H1 (cell line): ENCODE measurements around the gene ELMO3. TPM values are rescaled to one million over a fixed set of nuclear protein-coding genes. Genes with fewer than 3 reads are reported as not detected.

Experiments
- CTCF ChIA-PET: fragments of 300-600 bp; sonication (Branson Sonifier 250); formaldehyde crosslinking; loops from one replicate; lab custom pipeline; 2021; ENCODE audit not compliant: partially characterized antibody; lab: Charles Lee
- POLR2A ChIA-PET: fragments of 300-600 bp; sonication (Branson Sonifier 250); formaldehyde crosslinking; loops from one replicate; lab custom pipeline; 2021; ENCODE audit warnings: inconsistent platforms; ENCODE audit not compliant: partially characterized antibody; lab: Charles Lee
- DNase-seq, 2 experiments: peaks; one replicate each; pipeline versions ENCODE4 v3.0.0 to v3.0.0-alpha.2; 2010 to 2022; ENCODE audit warnings: low spot score in 2 of 2, low read depth in 1 of 2, mixed read lengths in 1 of 2
- FAIRE-seq: peaks from 2 replicates; lab custom pipeline; 2011; peaks lifted over from hg19 to GRCh38; lab: Jason Lieb, UNC
- H2AFZ ChIP-seq: 2 replicates; pipeline ENCODE4 v1.8.1; 2012; ENCODE audit warnings: low read length, inconsistent platforms
- H2AK5ac ChIP-seq: 2 replicates; pipeline ENCODE4 v1.6.1; 2013; ENCODE audit warnings: low read depth, low read length
- H2BK120ac ChIP-seq: replicated peaks from 2 replicates; pipeline ENCODE3; 2013; ENCODE audit warnings: low read depth, low read length, inconsistent platforms
- H2BK12ac ChIP-seq: 2 replicates; pipeline ENCODE4 v1.6.1; 2013; ENCODE audit warnings: low read depth, low read length
- H2BK15ac ChIP-seq: 2 replicates; pipeline ENCODE4 v1.6.1; 2013; ENCODE audit warnings: low read length
- H2BK20ac ChIP-seq: 2 replicates; pipeline ENCODE4 v1.6.1; 2013; ENCODE audit warnings: low read length
- H2BK5ac ChIP-seq: 2 replicates; pipeline ENCODE4 v1.6.1; 2013; ENCODE audit warnings: low read depth, low read length
- H3K14ac ChIP-seq: 2 replicates; pipeline ENCODE4 v1.6.1; 2013; ENCODE audit warnings: inconsistent platforms; ENCODE audit not compliant: insufficient read length
- H3K18ac ChIP-seq: 2 replicates; pipeline ENCODE4 v1.6.1; 2013; ENCODE audit warnings: low read length; ENCODE audit errors: extremely low read depth
- H3K23ac ChIP-seq: 2 replicates; pipeline ENCODE4 v1.6.1; 2013; ENCODE audit warnings: inconsistent platforms; ENCODE audit not compliant: insufficient read length
- H3K23me2 ChIP-seq: 2 replicates; pipeline ENCODE4 v1.6.1; 2013; ENCODE audit warnings: low read depth, low read length
- H3K27ac ChIP-seq: 2 replicates; pipeline ENCODE4 v1.6.1; 2011; ENCODE audit warnings: low read depth, low read length, inconsistent platforms
- H3K27me3 ChIP-seq, 4 experiments: replicated peaks in 1 of 4; 1 replicate in 1 of 4; 2 replicates in 3 of 4; pipeline versions ENCODE4 v1.6.1 to v1.8.1; 2011 to 2013; ENCODE audit warnings: low read length in 3 of 4, mild to moderate bottlenecking in 3 of 4, inconsistent platforms in 2 of 4, mixed read lengths in 2 of 4, moderate library complexity in 1 of 4; ENCODE audit not compliant: control insufficient read depth in 3 of 4, insufficient read depth in 3 of 4; ENCODE audit errors: extremely low read depth in 1 of 4
- H3K36me3 ChIP-seq, 4 experiments: 2 replicates each; pipeline versions ENCODE4 v1.6.1 to v1.8.1; 2011 to 2013; ENCODE audit warnings: mild to moderate bottlenecking in 4 of 4, low read length in 3 of 4, moderate library complexity in 2 of 4, control low read depth in 1 of 4, inconsistent platforms in 1 of 4; ENCODE audit not compliant: insufficient read depth in 4 of 4, control insufficient read depth in 2 of 4
- H3K4ac ChIP-seq: replicated peaks from 2 replicates; pipeline ENCODE3; 2013; ENCODE audit warnings: low read length, low read depth, mixed read lengths, inconsistent platforms; ENCODE audit not compliant: insufficient read length
- H3K4me1 ChIP-seq, 4 experiments: replicated peaks in 1 of 4; 1 replicate in 1 of 4; 2 replicates in 3 of 4; pipeline versions ENCODE4 v1.6.1 to v1.8.1; 2011 to 2013; ENCODE audit warnings: low read length in 3 of 4, inconsistent platforms in 2 of 4, mixed read lengths in 1 of 4; ENCODE audit not compliant: insufficient read depth in 4 of 4, control insufficient read depth in 3 of 4
- H3K4me2 ChIP-seq, 2 experiments: 2 replicates each; pipeline versions ENCODE4 v1.6.1 to v1.8.1; 2011 to 2013; ENCODE audit warnings: low read depth in 2 of 2, low read length in 2 of 2, control low read depth in 1 of 2, inconsistent platforms in 1 of 2, mild to moderate bottlenecking in 1 of 2; ENCODE audit not compliant: insufficient read depth in 1 of 2
- H3K4me3 ChIP-seq, 4 experiments: fragments of 200-600, 300-600 bp in 1 of 4; sonication (generic), shearing (Covaris generic), sonication (Bioruptor Twin) in 1 of 4; 2 replicates each; pipeline versions ENCODE4 v1.5.1 to v1.8.1; 2011 to 2016; ENCODE audit warnings: low read length in 4 of 4, low read depth in 3 of 4, control low read depth in 2 of 4, inconsistent platforms in 2 of 4, mild to moderate bottlenecking in 2 of 4, mixed read lengths in 1 of 4, moderate library complexity in 1 of 4; ENCODE audit not compliant: insufficient read depth in 2 of 4; ENCODE audit errors: extremely low read depth in 1 of 4
- H3K56ac ChIP-seq: replicated peaks from 2 replicates; pipeline ENCODE3; 2013; ENCODE audit warnings: low read depth, mild to moderate bottlenecking, mixed read lengths, low read length, inconsistent platforms; ENCODE audit not compliant: insufficient read length
- H3K79me1 ChIP-seq: 2 replicates; pipeline ENCODE4 v1.6.1; 2013; ENCODE audit warnings: low read depth, low read length, control low read depth
- H3K79me2 ChIP-seq, 2 experiments: 2 replicates each; pipeline versions ENCODE4 v1.6.1 to v1.8.1; 2012 to 2013; ENCODE audit warnings: low read length in 2 of 2, mild to moderate bottlenecking in 2 of 2, inconsistent platforms in 1 of 2; ENCODE audit not compliant: insufficient read depth in 2 of 2, control insufficient read depth in 1 of 2
- H3K9ac ChIP-seq, 4 experiments: replicated peaks in 1 of 4; 1 replicate in 1 of 4; 2 replicates in 3 of 4; pipeline versions ENCODE4 v1.6.1 to v1.8.1; 2011 to 2013; ENCODE audit warnings: low read depth in 3 of 4, low read length in 3 of 4, control low read depth in 2 of 4, mild to moderate bottlenecking in 2 of 4, moderate library complexity in 2 of 4, inconsistent platforms in 1 of 4; ENCODE audit errors: extremely low read depth in 1 of 4
- H3K9me3 ChIP-seq, 2 experiments: 2 replicates each; pipeline versions ENCODE4 v1.6.1 to v1.8.1; 2012 to 2013; ENCODE audit warnings: mild to moderate bottlenecking in 2 of 2, moderate library complexity in 2 of 2, control low read depth in 1 of 2, inconsistent platforms in 1 of 2, low read depth in 1 of 2, low read length in 1 of 2, mixed read lengths in 1 of 2; ENCODE audit not compliant: insufficient read depth in 2 of 2
- H4K20me1 ChIP-seq, 2 experiments: replicated peaks in 1 of 2; 2 replicates each; pipeline versions ENCODE3 to v1.8.1; 2011 to 2013; ENCODE audit warnings: inconsistent platforms in 2 of 2, low read length in 2 of 2, mild to moderate bottlenecking in 1 of 2; ENCODE audit not compliant: insufficient read depth in 2 of 2, control insufficient read depth in 1 of 2
- H4K5ac ChIP-seq: 2 replicates; pipeline ENCODE4 v1.6.1; 2013; ENCODE audit warnings: low read length, low read depth, mixed read lengths, inconsistent platforms; ENCODE audit not compliant: insufficient read length
- H4K8ac ChIP-seq: 2 replicates; pipeline ENCODE4 v1.8.0; 2013; ENCODE audit warnings: mild to moderate bottlenecking, moderate library complexity, low read length, inconsistent platforms; ENCODE audit not compliant: insufficient read depth; ENCODE audit errors: extremely low read depth
- H4K91ac ChIP-seq: replicated peaks from 2 replicates; pipeline ENCODE3; 2013; ENCODE audit warnings: low read length, mixed read lengths, inconsistent platforms; ENCODE audit not compliant: insufficient read length
- BRCA1 ChIP-seq: IDR thresholded peaks from 2 replicates; pipeline ENCODE4 v1.6.1; 2012; ENCODE audit warnings: low read depth, low read length, improper control_type of control experiment
- CHD2 ChIP-seq: IDR thresholded peaks from 2 replicates; pipeline ENCODE4 v1.6.1; 2012; ENCODE audit warnings: low read length, improper control_type of control experiment
- CTBP2 ChIP-seq: IDR thresholded peaks from 2 replicates; pipeline ENCODE4 v1.7.0; 2011; ENCODE audit warnings: borderline replicate concordance, mild to moderate bottlenecking, moderate library complexity, mixed read lengths, low read length; ENCODE audit not compliant: insufficient read depth, insufficient read length
- GTF2F1 ChIP-seq: IDR thresholded peaks from 2 replicates; pipeline ENCODE4 v1.6.1; 2012; ENCODE audit warnings: low read depth, low read length, improper control_type of control experiment, borderline replicate concordance
- HDAC2 ChIP-seq, 2 experiments: fragments of 300-600 bp in 1 of 2; sonication (generic) in 1 of 2; IDR thresholded peaks; 2 replicates each; pipeline ENCODE4 v1.6.1; 2011 to 2012; ENCODE audit warnings: low read depth in 2 of 2, low read length in 2 of 2, mild to moderate bottlenecking in 2 of 2, moderate library complexity in 2 of 2, borderline replicate concordance in 1 of 2, inconsistent platforms in 1 of 2
- NANOG ChIP-seq: IDR thresholded peaks from 2 replicates; pipeline ENCODE4 v1.6.1; 2011; ENCODE audit warnings: low read length, low read depth, mild to moderate bottlenecking, inconsistent platforms; ENCODE audit not compliant: insufficient read depth, poor library complexity, severe bottlenecking
- TBP ChIP-seq: IDR thresholded peaks from 2 replicates; pipeline ENCODE4 v1.6.1; 2011; ENCODE audit warnings: low read depth, low read length, improper control_type of control experiment
- WGBS, 2 experiments: shearing (Covaris generic) in 1 of 2; methylation state at CpG; one replicate each; pipeline versions ENCODE4 v1.1.6 to v1.1.7; 2013 to 2015; ENCODE audit warnings: low lambda C conversion rate in 2 of 2, mixed read lengths in 2 of 2, inconsistent platforms in 1 of 2, low coverage in 1 of 2, missing lambda C conversion rate in 1 of 2; ENCODE audit not compliant: insufficient replicate concordance in 2 of 2, insufficient coverage in 1 of 2, insufficient read length in 1 of 2; ENCODE audit errors: extremely low coverage in 1 of 2, missing lambda C conversion rate in 1 of 2; 5-methylcytosine and 5-hydroxymethylcytosine counted together
- polyA plus RNA-seq, 7 experiments: library from polyadenylated mRNA; depleted of rRNA in 3 of 7; stranded (reverse) in 5 of 7; unstranded in 2 of 7; fragments of >200 nt in 5 of 7; fragments of 200-250 nt in 2 of 7; gene quantifications; 1 replicate in 5 of 7; 2 replicates in 1 of 7; 4 replicates in 1 of 7; pipeline versions ENCODE4 v1.2.1 to v1.2.3, GENCODE V29; 2011 to 2013; ENCODE audit warnings: missing spikeins in 2 of 7, mixed read lengths in 2 of 7
- total RNA-seq: library from RNA; stranded (reverse); fragmentation: NEBNext Ultra II Directional; extraction: Animal tissue kit (Norgen Biotek cat#: 25700); gene quantifications from 2 replicates; pipeline ENCODE4 v1.2.1, GENCODE V29; 2021

The ELMO3 gene
- total and polyA plus RNA-seq, 2 of the 8 experiments (the other 6 are each of a cell fraction or from before 2014, with no cell fraction given), result 9.6 to 10.9 TPM

- Histone ChIP-seq H3K36me3 (peaks cover 0 to 14% (median 0%) of the 10 kb centered on the region in 4 experiments; a peak in 1 of 8 replicates), H4K5ac (no peak overlapping the region), H3K4me3 (no peak overlapping the region), H3K4me2 (no peak overlapping the region), H3K79me1 (peaks cover 2% of the 10 kb centered on the region; the same call in 1 of the 2 replicates), H2AFZ (no peak overlapping the region), H3K23me2 (peaks cover 17% of the 10 kb centered on the region), H2AK5ac (no peak overlapping the region), H4K20me1 (peaks cover 2 to 21% of the 10 kb centered on the region in 2 experiments), H2BK15ac (no peak overlapping the region), H2BK12ac (no peak overlapping the region), H3K4ac (no peak overlapping the region), H3K23ac (no peak overlapping the region), H2BK120ac (no peak overlapping the region), H3K56ac (no peak overlapping the region), H3K18ac (no peak overlapping the region), H3K27me3 (peaks cover 84 to 98% (median 97%) of the 10 kb centered on the region in 4 experiments), H3K9ac (no peak overlapping the region), H2BK5ac (no peak overlapping the region), H2BK20ac (no peak overlapping the region), H3K14ac (no peak overlapping the region), H4K91ac (no peak overlapping the region), H3K79me2 (no peaks in the 10 kb centered on the region), H3K27ac (no peak overlapping the region), H4K8ac (no peak overlapping the region; the same call in 1 of the 2 replicates), H3K9me3 (no peaks in the 10 kb centered on the region), H3K4me1 (peaks cover 0 to 41% (median 36%) of the 10 kb centered on the region in 4 experiments; a peak in 6 of 7 replicates)
- ChIA-PET POLR2A (no interaction called here), CTCF (interaction anchor here (1.1 to 19.3 kb wide), 10 partner anchors 8 to 255 kb away, joined by 3 to 291 read pairs (median 24); partner anchors contain the start of genes B3GNT9, ELMO3, EXOC3L1 and FBXL8)
- FAIRE-seq, result no peak
- 59% methylated on average over 7 of the region's 7 CpGs; no CpG with 5 or more reads in 1 of the 2 experiments for WGBS, 2 experiments
- DNase-seq, result no peak
- TF ChIP-seq HDAC2 (IDR thresholded peaks at IDR 0.05; ENCODE audit: borderline replicate concordance in 1 of 2, low read depth in 2 of 2, low read length in 2 of 2) (no peak), CTBP2 (no peak), TBP (no peak), GTF2F1 (no peak), NANOG (no peak), CHD2 (no peak), BRCA1 (no peak)
Measured at GRCh38 chr16:67167588-67167987, 31.3 kb upstream of the ELMO3 start.
